Measurements from ENCODE around the gene DPP6.

Gene DPP6

GRCh38 chr7:154741131-154741530, 688.9 kb downstream of the DPP6 start:
- DNase-seq, result no peak
- Histone ChIP-seq H3K36me3 (no peaks in the 10 kb centered on the region), H3K4me3 (ENCODE audit: low read depth, low read length) (no peak overlapping the region), H3K27me3 (ENCODE audit: insufficient read depth, low read depth, severe bottlenecking) (peaks cover 96% of the 10 kb centered on the region), H3K27ac (no peak overlapping the region), H3K9me3 (ENCODE audit: severe bottlenecking) (no peaks in the 10 kb centered on the region)
- TF ChIP-seq CTCF (IDR thresholded peaks at IDR 0.05; ENCODE audit: low read depth, low read length), result no peak

GRCh38 chr7:154743206-154743605, 691.0 kb downstream of the DPP6 start:
- no peaks in the 10 kb centered on the region for H3K9me3 ChIP-seq (ENCODE audit: severe bottlenecking)
- no peak overlapping the region for H3K27ac ChIP-seq
- TF ChIP-seq CTCF (IDR thresholded peaks at IDR 0.05; ENCODE audit: low read depth, low read length), result no peak
- no peak for DNase-seq
- no peak overlapping the region for H3K4me3 ChIP-seq (ENCODE audit: low read depth, low read length)
- H3K27me3 ChIP-seq (ENCODE audit: insufficient read depth, low read depth, severe bottlenecking), result peaks cover 95% of the 10 kb centered on the region
- H3K36me3 ChIP-seq, result no peaks in the 10 kb centered on the region

DNA sequence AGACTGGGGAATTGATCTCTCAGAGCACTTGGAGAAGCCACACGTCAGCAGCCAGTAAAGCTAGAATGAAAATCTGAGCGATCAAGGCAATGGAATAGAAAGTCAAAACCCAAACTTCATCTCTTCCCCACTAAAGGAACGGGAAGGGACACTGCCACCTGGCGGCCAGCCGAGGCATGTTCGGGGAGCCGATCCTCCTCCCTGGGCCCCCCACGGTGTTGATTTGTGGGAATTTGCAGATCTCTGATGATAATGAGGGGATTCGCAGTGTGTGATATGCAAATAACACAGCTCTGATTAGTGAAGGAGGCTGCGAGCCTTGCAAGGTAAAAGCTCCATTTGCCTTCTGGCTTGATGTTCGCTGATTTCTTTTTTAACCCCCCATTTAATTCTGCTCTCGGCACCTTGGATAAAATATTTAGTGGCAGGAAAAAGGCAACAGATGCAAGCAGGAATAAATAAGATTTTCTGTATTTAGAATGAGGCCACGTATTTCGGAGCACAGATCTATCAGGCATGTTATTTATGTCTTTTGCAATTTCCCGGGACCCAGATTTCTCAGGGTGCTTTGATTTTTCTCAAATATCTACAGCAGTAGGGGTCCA, 692.2 kb downstream of the DPP6 start:
- peak; percentile 46 for DNase-seq
- TF ChIP-seq CTCF (IDR thresholded peaks at IDR 0.05; ENCODE audit: low read depth, low read length), result peak; percentile 92
- no peaks in the 10 kb centered on the region for H3K9me3 ChIP-seq (ENCODE audit: severe bottlenecking)
- H3K27me3 ChIP-seq (ENCODE audit: insufficient read depth, low read depth, severe bottlenecking), result peaks cover 90% of the 10 kb centered on the region
- no peaks in the 10 kb centered on the region for H3K36me3 ChIP-seq
- H3K27ac ChIP-seq, result no peak overlapping the region
- no peak overlapping the region for H3K4me3 ChIP-seq (ENCODE audit: low read depth, low read length)

GRCh38 chr7:154744861-154745258, 692.7 kb downstream of the DPP6 start:
- peaks cover 85% of the 10 kb centered on the region for H3K27me3 ChIP-seq (ENCODE audit: insufficient read depth, low read depth, severe bottlenecking)
- H3K27ac ChIP-seq, result no peak overlapping the region
- no peak for DNase-seq
- no peaks in the 10 kb centered on the region for H3K36me3 ChIP-seq
- no peak overlapping the region for H3K4me3 ChIP-seq (ENCODE audit: low read depth, low read length)
- H3K9me3 ChIP-seq (ENCODE audit: severe bottlenecking), result no peaks in the 10 kb centered on the region
- TF ChIP-seq CTCF (IDR thresholded peaks at IDR 0.05; ENCODE audit: low read depth, low read length), result no peak

DNA sequence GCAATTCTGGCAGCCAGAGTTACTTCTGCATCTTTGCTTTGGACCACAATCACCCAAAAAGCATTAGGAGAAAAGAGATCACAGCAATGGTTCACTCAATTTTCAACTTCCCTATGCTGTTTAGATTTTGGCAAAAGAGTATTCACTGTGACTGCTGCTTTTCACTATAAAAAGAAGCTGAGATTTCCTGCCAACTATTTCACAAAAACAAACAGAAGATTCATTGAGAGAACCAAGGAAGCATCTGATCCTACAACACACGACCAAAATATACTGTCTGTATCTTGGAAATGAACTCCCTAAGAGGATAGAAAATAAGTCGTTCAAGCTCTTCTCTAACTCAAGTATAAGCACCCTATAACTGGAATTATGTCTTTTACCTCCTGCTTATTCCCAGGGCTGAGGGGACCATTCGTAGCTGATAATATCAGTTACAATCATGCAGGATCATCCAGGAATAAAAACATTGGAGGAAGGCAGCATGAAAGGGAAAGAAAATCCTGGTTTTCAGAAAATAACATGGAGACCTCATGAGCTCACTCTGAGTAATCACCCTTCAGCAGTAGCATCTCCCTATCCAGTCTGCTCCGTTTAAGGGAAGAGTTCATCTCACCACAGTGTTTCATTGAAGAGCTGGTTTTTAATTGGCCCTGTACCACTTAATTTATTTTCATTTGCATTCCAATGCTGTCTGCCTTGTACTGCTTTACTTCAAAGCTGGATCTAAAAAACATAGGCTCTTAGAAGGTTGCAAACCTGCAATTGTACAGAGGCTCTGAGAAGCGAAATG, 694.6 kb downstream of the DPP6 start:
- DNase-seq, result no peak
- no peak overlapping the region for H3K4me3 ChIP-seq (ENCODE audit: low read depth, low read length)
- peaks cover 83% of the 10 kb centered on the region for H3K27me3 ChIP-seq (ENCODE audit: insufficient read depth, low read depth, severe bottlenecking)
- no peak overlapping the region for H3K27ac ChIP-seq
- H3K9me3 ChIP-seq (ENCODE audit: severe bottlenecking), result no peaks in the 10 kb centered on the region
- no peaks in the 10 kb centered on the region for H3K36me3 ChIP-seq
- no peak for TF ChIP-seq CTCF (IDR thresholded peaks at IDR 0.05; ENCODE audit: low read depth, low read length)
